H1 (cell line): Measurements from ENCODE around the gene ITIH4. TPM values are rescaled to one million over a fixed set of nuclear protein-coding genes. Genes with fewer than 3 reads are reported as not detected.

Experiments
- RXRA ChIP-seq: IDR thresholded peaks from 2 replicates; pipeline ENCODE4 v1.6.1; 2011; ENCODE audit warnings: low read depth, mild to moderate bottlenecking, low read length, moderate library complexity; ENCODE audit not compliant: insufficient read depth
- USF2 ChIP-seq: IDR thresholded peaks from 2 replicates; pipeline ENCODE4 v1.6.1; 2011; ENCODE audit warnings: low read length, improper control_type of control experiment
- polyA plus RNA-seq, 7 experiments: library from polyadenylated mRNA; depleted of rRNA in 3 of 7; stranded (reverse) in 5 of 7; unstranded in 2 of 7; fragments of >200 nt in 5 of 7; fragments of 200-250 nt in 2 of 7; gene quantifications; 1 replicate in 5 of 7; 2 replicates in 1 of 7; 4 replicates in 1 of 7; pipeline versions ENCODE4 v1.2.1 to v1.2.3, GENCODE V29; 2011 to 2013; ENCODE audit warnings: missing spikeins in 2 of 7, mixed read lengths in 2 of 7
- total RNA-seq: library from RNA; stranded (reverse); fragmentation: NEBNext Ultra II Directional; extraction: Animal tissue kit (Norgen Biotek cat#: 25700); gene quantifications from 2 replicates; pipeline ENCODE4 v1.2.1, GENCODE V29; 2021

ITIH4 gene
- total and polyA plus RNA-seq, 2 of the 8 experiments (the other 6 are each of a cell fraction or from before 2014, with no cell fraction given), result 3.4 to 3.7 TPM

- TF ChIP-seq USF2 (no peak), RXRA (no peak)
Measured at GRCh38 chr3:52859686-52860423, 29.4 kb upstream of the ITIH4 start (continued).
